Adipocyte (in vitro differentiated cells): ENCODE data around the gene CDK12.

ENCODE experiments used
- DNase-seq: peaks from one replicate; pipeline ENCODE4 v3.0.0-alpha.2; 2015; ENCODE audit warnings: low read depth
- H3K27me3 ChIP-seq: replicated peaks from 2 replicates; pipeline ENCODE4 v1.7.0; 2013; ENCODE audit warnings: mild to moderate bottlenecking, low read length, moderate library complexity; ENCODE audit not compliant: control insufficient read depth, insufficient read depth
- H3K36me3 ChIP-seq: 2 replicates; pipeline ENCODE4 v1.7.0; 2013; ENCODE audit warnings: low read length, mild to moderate bottlenecking, moderate library complexity; ENCODE audit not compliant: control insufficient read depth, insufficient read depth, severe bottlenecking
- H3K4me1 ChIP-seq: 2 replicates; pipeline ENCODE4 v1.7.0; 2013; ENCODE audit warnings: mild to moderate bottlenecking, low read length, moderate library complexity; ENCODE audit not compliant: control insufficient read depth, insufficient read depth
- H3K4me3 ChIP-seq: 2 replicates; pipeline ENCODE4 v1.7.0; 2013; ENCODE audit warnings: mild to moderate bottlenecking, low read length, moderate library complexity
- H3K9ac ChIP-seq: 2 replicates; pipeline ENCODE4 v1.7.0; 2013; ENCODE audit warnings: mild to moderate bottlenecking, low read length, moderate library complexity
- H3K9me3 ChIP-seq: 2 replicates; pipeline ENCODE4 v1.7.0; 2013; ENCODE audit warnings: mild to moderate bottlenecking, low read length, moderate library complexity; ENCODE audit not compliant: control insufficient read depth

The CDK12 gene

DNA sequence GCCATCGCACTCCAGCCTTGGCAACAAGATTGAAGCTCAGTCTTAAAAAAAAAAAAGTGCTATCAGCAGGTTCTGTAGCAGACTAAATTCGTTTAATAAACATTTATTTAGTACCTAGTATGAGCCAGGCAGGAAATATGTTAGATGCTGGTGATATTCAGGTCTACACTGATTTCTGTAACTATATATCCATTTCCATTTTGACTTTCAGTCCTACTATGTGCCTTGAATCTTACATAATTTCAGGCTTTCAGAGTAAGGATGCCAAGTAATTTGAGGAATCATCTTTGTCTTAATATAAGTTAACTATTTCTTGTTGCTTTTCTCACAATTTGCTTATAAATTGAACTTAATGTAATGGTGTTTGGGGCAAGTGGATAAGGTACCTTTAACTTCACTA, 46.2 kb downstream of the CDK12 start:
- H3K4me1 ChIP-seq = no peaks in the 10 kb centered on the region
- peaks cover 85% of the 10 kb centered on the region for H3K36me3 ChIP-seq
- no peak overlapping the region for H3K9ac ChIP-seq
- no peaks in the 10 kb centered on the region for H3K9me3 ChIP-seq
- H3K4me3 ChIP-seq = no peak overlapping the region
- no peaks in the 10 kb centered on the region for H3K27me3 ChIP-seq
- DNase-seq = no peak

DNA sequence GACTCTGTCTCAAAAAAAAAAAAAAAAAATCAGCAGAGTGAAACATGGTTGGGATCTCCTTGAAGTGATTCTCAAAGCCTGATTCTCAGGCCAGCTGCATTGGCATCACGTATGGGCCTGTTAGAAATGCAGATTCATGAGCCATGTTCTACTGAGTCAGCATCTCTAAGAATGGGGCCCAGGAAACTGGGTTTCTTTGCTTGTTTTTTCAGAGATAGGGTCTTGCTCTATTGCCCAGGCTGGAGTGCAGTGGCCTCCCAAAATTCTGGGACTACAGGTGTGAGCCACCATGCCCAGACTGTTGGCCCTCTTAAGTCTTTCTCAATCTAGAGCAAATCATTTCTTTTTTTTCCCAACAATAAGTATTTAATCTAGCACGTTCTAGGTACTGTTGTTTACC, 47.7 kb downstream of the CDK12 start:
- no peaks in the 10 kb centered on the region for H3K9me3 ChIP-seq
- peaks cover 85% of the 10 kb centered on the region for H3K36me3 ChIP-seq
- H3K9ac ChIP-seq = no peak overlapping the region
- no peak overlapping the region for H3K4me3 ChIP-seq
- no peak for DNase-seq
- no peaks in the 10 kb centered on the region for H3K27me3 ChIP-seq
- no peaks in the 10 kb centered on the region for H3K4me1 ChIP-seq

DNA sequence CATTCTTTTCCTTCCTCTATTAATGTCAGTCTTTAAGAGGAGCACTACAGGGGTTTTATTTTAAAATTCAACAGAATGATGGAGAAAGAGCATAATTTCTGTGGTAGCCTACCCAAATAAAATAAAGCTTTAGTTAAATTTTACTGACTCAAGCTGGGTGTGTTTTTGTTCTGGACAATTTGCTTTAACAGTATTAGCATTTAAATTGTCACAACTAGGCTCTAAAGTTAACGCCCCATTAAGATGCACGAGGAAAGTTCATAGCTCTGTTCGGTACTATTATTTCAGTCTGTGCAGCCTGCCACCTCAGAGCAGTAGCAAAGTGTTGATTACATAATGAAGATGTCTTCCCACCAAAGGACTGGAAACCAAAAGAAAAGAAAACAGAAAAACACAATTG, 52.0 kb downstream of the CDK12 start:
- no peak for DNase-seq
- Histone ChIP-seq H3K27me3 (no peaks in the 10 kb centered on the region), H3K4me3 (no peak overlapping the region), H3K9me3 (no peaks in the 10 kb centered on the region), H3K36me3 (peaks cover 95% of the 10 kb centered on the region), H3K9ac (no peak overlapping the region), H3K4me1 (no peaks in the 10 kb centered on the region)

DNA sequence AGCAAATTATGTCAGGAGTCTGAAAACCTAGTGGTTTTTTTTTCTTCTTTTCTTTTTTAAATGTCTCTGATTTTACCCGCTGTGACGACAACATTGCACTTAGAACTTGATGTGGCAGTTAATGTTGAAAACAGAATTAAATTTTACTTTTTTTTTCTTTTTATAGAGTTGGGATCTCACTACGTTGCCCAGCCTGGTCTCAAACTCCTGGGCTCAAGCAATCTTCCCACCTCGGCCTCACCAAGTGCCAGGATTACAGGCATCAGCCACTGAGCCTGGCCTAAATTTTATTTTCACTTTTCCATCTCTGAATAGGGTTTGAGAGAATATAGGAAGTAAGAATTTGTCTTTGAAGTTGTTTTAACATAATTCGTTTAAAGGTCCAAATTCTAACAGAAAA, 52.6 kb downstream of the CDK12 start:
- Histone ChIP-seq H3K4me1 (no peaks in the 10 kb centered on the region), H3K27me3 (no peaks in the 10 kb centered on the region), H3K9ac (no peak overlapping the region), H3K9me3 (no peaks in the 10 kb centered on the region), H3K4me3 (no peak overlapping the region), H3K36me3 (peaks cover 95% of the 10 kb centered on the region)
- DNase-seq = no peak

DNA sequence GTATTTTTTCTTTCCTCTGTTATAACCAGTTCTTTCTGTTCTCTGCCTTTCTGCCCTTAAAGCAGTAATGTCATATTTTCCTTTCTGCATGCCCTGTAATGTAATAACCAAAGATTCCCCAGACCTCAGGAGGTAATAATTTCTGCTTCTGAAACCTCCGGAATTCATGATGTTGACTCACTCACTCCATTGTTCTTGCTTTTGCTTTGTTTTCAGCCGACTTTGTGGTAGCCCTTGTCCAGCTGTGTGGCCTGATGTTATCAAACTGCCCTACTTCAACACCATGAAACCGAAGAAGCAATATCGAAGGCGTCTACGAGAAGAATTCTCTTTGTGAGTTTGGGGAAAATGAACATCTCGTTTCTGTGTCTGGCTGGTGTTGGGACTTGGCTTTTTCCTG, 55.9 kb downstream of the CDK12 start:
- Histone ChIP-seq H3K27me3 (no peaks in the 10 kb centered on the region), H3K9me3 (no peaks in the 10 kb centered on the region), H3K4me1 (no peaks in the 10 kb centered on the region), H3K9ac (no peak overlapping the region), H3K4me3 (no peak overlapping the region), H3K36me3 (peaks cover 99% of the 10 kb centered on the region)
- DNase-seq = no peak

DNA sequence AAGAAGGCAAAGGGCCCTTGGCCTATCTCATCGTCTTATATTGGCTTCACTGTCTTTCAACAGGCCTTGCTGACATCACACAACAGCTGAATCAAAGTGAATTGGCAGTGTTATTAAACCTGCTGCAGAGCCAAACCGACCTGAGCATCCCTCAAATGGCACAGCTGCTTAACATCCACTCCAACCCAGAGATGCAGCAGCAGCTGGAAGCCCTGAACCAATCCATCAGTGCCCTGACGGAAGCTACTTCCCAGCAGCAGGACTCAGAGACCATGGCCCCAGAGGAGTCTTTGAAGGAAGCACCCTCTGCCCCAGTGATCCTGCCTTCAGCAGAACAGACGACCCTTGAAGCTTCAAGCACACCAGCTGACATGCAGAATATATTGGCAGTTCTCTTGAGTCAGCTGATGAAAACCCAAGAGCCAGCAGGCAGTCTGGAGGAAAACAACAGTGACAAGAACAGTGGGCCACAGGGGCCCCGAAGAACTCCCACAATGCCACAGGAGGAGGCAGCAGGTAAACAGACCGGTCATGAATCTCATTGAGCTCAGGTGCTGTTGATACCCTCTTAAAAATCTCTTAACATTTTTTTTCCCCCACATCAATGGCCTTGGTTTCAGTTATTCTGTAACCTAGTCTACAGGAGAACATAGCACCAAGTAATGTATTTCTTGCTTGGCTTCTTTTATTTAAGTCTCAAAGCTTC, 64.7 kb downstream of the CDK12 start:
- no peaks in the 10 kb centered on the region for H3K9me3 ChIP-seq
- H3K4me1 ChIP-seq = peaks cover 2% of the 10 kb centered on the region
- no peak overlapping the region for H3K9ac ChIP-seq
- H3K4me3 ChIP-seq = no peak overlapping the region
- H3K36me3 ChIP-seq = peaks cover 90% of the 10 kb centered on the region
- DNase-seq = no peak
- no peaks in the 10 kb centered on the region for H3K27me3 ChIP-seq

DNA sequence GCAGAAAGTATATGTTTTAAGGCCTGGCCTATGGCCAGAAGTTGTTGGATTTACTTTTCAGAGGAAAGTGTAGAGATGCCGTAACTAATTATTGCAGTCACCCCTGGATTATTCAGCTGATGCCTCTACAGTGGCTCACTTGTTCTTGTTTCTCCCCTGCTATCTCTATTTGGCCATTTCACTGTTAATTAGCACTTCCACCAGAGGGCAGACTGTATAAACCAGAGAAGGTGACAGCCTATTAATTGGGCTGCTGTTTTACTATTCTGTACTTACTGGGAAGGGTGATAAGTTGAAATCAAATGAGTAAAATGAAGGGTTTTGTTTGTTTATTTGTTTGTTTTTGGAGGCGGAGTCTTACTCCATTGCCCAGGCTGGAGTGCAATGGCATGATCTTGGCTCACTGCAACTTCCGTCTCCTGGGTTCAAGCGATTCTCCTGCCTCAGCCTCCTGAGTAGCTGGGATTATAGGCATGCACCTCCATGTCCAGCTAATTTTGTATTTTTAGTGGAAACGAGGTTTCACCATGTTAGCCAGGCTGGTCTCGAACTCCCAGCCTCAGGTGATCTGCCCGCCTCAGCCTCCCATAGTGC, 66.0 kb downstream of the CDK12 start:
- H3K36me3 ChIP-seq = peaks cover 90% of the 10 kb centered on the region
- peaks cover 7% of the 10 kb centered on the region for H3K4me1 ChIP-seq
- no peak overlapping the region for H3K4me3 ChIP-seq
- no peaks in the 10 kb centered on the region for H3K27me3 ChIP-seq
- H3K9ac ChIP-seq = no peak overlapping the region
- H3K9me3 ChIP-seq = no peaks in the 10 kb centered on the region
- DNase-seq = peak; percentile 24

DNA sequence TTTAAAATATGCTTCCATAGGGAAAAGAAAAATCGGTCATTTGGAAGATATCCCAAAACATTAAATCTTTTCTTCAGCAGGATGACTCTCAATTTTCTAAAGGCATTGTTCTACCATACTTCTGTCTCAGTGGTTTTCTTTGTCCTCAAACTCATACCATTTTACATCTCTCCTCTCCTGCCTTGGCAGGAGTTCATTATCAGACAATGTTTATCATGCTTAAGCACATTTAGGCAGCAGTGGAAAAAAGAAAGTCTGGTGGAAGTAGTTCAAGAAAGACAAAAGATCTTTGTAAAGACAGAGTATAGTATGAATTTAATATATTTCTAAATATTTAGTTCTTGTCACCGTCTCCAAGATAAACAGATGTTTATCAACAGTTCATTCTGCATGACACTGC, 68.2 kb downstream of the CDK12 start:
- Histone ChIP-seq H3K4me1 (peaks cover 7% of the 10 kb centered on the region), H3K27me3 (no peaks in the 10 kb centered on the region), H3K9me3 (no peaks in the 10 kb centered on the region), H3K9ac (no peak overlapping the region), H3K36me3 (peaks cover 77% of the 10 kb centered on the region), H3K4me3 (no peak overlapping the region)
- no peak for DNase-seq

DNA sequence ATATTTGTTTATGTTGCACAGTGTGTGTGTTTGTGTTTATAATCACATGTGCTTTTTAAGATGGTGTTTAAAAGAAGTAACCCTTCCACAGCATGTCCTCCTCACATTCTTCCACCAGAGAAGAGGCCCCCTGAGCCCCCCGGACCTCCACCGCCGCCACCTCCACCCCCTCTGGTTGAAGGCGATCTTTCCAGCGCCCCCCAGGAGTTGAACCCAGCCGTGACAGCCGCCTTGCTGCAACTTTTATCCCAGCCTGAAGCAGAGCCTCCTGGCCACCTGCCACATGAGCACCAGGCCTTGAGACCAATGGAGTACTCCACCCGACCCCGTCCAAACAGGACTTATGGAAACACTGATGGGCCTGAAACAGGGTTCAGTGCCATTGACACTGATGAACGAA, 69.2 kb downstream of the CDK12 start:
- no peak for DNase-seq
- Histone ChIP-seq H3K36me3 (peaks cover 67% of the 10 kb centered on the region), H3K4me3 (no peak overlapping the region), H3K27me3 (no peaks in the 10 kb centered on the region), H3K9me3 (no peaks in the 10 kb centered on the region), H3K4me1 (peaks cover 7% of the 10 kb centered on the region), H3K9ac (no peak overlapping the region)

DNA sequence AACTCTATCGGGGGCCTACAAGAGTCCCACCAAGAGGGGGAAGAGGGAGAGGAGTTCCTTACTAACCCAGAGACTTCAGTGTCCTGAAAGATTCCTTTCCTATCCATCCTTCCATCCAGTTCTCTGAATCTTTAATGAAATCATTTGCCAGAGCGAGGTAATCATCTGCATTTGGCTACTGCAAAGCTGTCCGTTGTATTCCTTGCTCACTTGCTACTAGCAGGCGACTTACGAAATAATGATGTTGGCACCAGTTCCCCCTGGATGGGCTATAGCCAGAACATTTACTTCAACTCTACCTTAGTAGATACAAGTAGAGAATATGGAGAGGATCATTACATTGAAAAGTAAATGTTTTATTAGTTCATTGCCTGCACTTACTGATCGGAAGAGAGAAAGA, 70.0 kb downstream of the CDK12 start:
- DNase-seq = no peak
- no peaks in the 10 kb centered on the region for H3K27me3 ChIP-seq
- H3K4me1 ChIP-seq = peaks cover 7% of the 10 kb centered on the region
- H3K9me3 ChIP-seq = no peaks in the 10 kb centered on the region
- H3K4me3 ChIP-seq = no peak overlapping the region
- H3K9ac ChIP-seq = no peak overlapping the region
- peaks cover 59% of the 10 kb centered on the region for H3K36me3 ChIP-seq

DNA sequence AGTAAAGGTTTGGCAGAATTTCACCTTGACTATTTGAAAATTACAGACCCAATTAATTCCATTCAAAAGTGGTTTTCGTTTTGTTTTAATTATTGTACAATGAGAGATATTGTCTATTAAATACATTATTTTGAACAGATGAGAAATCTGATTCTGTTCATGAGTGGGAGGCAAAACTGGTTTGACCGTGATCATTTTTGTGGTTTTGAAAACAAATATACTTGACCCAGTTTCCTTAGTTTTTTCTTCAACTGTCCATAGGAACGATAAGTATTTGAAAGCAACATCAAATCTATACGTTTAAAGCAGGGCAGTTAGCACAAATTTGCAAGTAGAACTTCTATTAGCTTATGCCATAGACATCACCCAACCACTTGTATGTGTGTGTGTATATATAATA, 72.6 kb downstream of the CDK12 start:
- peaks cover 7% of the 10 kb centered on the region for H3K4me1 ChIP-seq
- no peak overlapping the region for H3K9ac ChIP-seq
- no peaks in the 10 kb centered on the region for H3K9me3 ChIP-seq
- no peaks in the 10 kb centered on the region for H3K27me3 ChIP-seq
- peak; percentile 33 for DNase-seq
- H3K36me3 ChIP-seq = peaks cover 43% of the 10 kb centered on the region
- H3K4me3 ChIP-seq = no peak overlapping the region
